IPS DF 6.9 (cell line): ENCODE measurements around the gene ORMDL3.

Experiments used
- DNase-seq: peaks from one replicate; pipeline ENCODE4 v3.0.0-alpha.2; 2013; ENCODE audit warnings: low read depth, low spot score
- H3K27ac ChIP-seq: one replicate; pipeline ENCODE4 v1.5.1; 2013; ENCODE audit warnings: low read length, control low read depth
- H3K27me3 ChIP-seq: 2 replicates; pipeline ENCODE4 v1.6.1; 2013; ENCODE audit warnings: mild to moderate bottlenecking, low read length; ENCODE audit not compliant: control insufficient read depth, insufficient read depth
- H3K36me3 ChIP-seq: 2 replicates; pipeline ENCODE4 v1.6.1; 2013; ENCODE audit warnings: low read length; ENCODE audit not compliant: control insufficient read depth, insufficient read depth
- H3K4me1 ChIP-seq: 2 replicates; pipeline ENCODE4 v1.6.1; 2013; ENCODE audit warnings: low read length; ENCODE audit not compliant: control insufficient read depth, insufficient read depth
- H3K4me3 ChIP-seq: 2 replicates; pipeline ENCODE4 v1.5.1; 2013; ENCODE audit warnings: mild to moderate bottlenecking, low read length
- H3K9me3 ChIP-seq: 2 replicates; pipeline ENCODE4 v1.6.1; 2013; ENCODE audit warnings: low read length, inconsistent platforms; ENCODE audit not compliant: control insufficient read depth, insufficient read depth
- WGBS: extraction: QIAGEN DNeasy Blood & Tissue Kit; methylation state at CpG from one replicate; pipeline ENCODE4 v1.1.7; 2013; ENCODE audit warnings: mixed read lengths, missing lambda C conversion rate; ENCODE audit not compliant: insufficient read length, insufficient coverage; 5-methylcytosine and 5-hydroxymethylcytosine counted together

ORMDL3 gene

GRCh38 chr17:39924691-39925055 lies 2.7 kb downstream of the ORMDL3 start:
- Histone ChIP-seq H3K4me3 (no peak overlapping the region), H3K9me3 (no peaks in the 10 kb centered on the region), H3K27ac (no peak overlapping the region), H3K4me1 (peaks cover 3% of the 10 kb centered on the region; the same call in 1 of the 2 replicates), H3K36me3 (peaks cover 23% of the 10 kb centered on the region), H3K27me3 (no peaks in the 10 kb centered on the region)
- no peak for DNase-seq
- WGBS, result no CpG with 5 or more reads among the region's 3 CpGs

DNA sequence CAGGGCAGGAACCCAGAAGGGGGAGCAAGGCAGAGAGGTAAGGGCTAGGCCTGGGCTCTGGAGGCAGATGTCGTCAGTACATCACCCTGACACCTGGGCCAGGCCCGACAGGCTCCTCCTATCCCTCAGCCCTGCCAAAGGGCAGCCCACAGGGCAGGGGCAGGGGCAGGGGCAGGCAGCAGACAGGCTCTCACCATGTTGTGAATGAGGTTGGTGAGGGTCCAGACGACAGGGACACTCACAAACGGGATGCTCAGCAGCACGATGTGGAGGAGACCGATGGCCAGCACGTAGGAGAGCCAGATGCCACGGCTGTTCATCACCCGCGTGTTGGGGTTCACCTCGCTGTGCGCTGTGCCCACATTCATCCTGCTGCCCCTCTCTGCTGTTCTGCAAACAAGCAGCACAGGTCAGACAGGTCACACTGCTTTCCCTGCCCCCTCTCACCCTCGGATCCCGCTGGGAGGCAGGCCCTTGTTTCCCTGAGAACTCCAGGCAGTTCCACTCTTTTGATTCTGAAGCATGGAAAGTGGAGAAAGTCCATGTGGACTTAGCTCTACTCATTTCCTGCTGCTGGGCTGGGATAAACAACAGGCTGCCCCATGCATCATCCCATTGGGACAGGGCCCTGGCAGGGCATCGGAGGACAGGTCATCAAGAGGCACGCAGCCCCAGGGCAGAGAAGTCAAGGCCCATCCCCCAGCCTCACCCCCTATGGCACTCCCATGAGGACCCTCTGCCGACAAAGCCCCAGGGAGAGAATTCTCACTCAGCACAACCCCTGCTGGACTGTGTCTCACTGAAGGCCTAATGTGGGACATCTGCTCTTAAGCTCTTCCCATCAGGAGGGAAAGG lies 3.3 kb downstream of the ORMDL3 start:
- DNase-seq, result no peak
- Histone ChIP-seq H3K4me1 (peaks cover 3% of the 10 kb centered on the region; the same call in 1 of the 2 replicates), H3K27ac (no peak overlapping the region), H3K27me3 (no peaks in the 10 kb centered on the region), H3K9me3 (no peaks in the 10 kb centered on the region), H3K4me3 (no peak overlapping the region), H3K36me3 (peaks cover 26% of the 10 kb centered on the region)
- no CpG with 5 or more reads among the region's 17 CpGs for WGBS

- no CpG with 5 or more reads among the region's 6 CpGs for WGBS
- Histone ChIP-seq H3K9me3 (no peaks in the 10 kb centered on the region), H3K4me3 (no peak overlapping the region), H3K27me3 (no peaks in the 10 kb centered on the region), H3K4me1 (peaks cover 3% of the 10 kb centered on the region; the same call in 1 of the 2 replicates), H3K36me3 (peaks cover 27% of the 10 kb centered on the region), H3K27ac (no peak overlapping the region)
- no peak for DNase-seq
Observed at GRCh38 chr17:39923230-39923629, 4.2 kb downstream of the ORMDL3 start.

DNA sequence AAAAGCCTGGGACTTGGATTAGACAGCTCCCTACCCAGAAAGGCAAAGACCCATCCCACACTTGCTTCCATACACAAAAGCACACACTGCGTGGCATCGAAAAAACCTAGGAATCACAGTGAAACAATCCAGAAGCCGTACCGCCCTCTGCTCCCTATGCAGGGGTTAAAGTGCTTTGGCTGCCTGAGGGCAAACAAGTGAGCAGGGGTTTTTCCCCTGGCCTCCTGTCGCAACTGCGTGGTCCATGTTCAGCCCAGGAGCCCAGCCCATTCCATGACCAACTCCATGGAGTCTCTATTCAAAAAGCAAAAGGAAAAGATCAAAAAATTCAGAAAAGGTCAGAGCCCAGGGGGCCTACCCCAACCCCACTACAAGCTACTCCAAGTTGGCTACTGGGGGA lies 5.4 kb downstream of the ORMDL3 start:
- DNase-seq, result no peak
- Histone ChIP-seq H3K27me3 (no peaks in the 10 kb centered on the region), H3K4me3 (no peak overlapping the region), H3K36me3 (peaks cover 27% of the 10 kb centered on the region), H3K27ac (no peak overlapping the region), H3K9me3 (no peaks in the 10 kb centered on the region), H3K4me1 (peaks cover 3% of the 10 kb centered on the region; the same call in 1 of the 2 replicates)
- no CpG with 5 or more reads among the region's 6 CpGs for WGBS

DNA sequence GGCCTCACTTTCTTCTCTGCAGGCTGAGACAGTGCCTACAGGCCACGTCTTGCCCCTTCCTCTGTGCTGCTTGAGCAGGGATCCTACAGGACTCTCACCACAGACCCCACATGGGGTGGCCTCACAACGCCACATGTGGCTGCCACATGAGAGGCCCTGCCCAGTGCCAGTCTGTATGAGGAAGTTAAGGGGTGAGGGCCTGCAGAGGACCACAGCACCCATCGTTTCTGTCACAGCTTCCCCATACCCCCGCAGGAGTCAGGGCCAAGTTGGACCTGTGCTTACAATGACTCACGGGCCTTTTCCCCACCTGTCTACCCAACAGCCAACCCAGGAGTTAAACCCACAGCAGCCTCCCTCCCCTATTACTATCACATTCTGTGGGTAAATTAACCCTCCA lies 6.1 kb downstream of the ORMDL3 start:
- WGBS, result no CpG with 5 or more reads among the region's 5 CpGs
- Histone ChIP-seq H3K9me3 (no peaks in the 10 kb centered on the region), H3K27ac (no peak overlapping the region)

GRCh38 chr17:39920218-39921210 lies 6.9 kb downstream of the ORMDL3 start:
- Histone ChIP-seq H3K27me3 (no peaks in the 10 kb centered on the region), H3K36me3 (peaks cover 27% of the 10 kb centered on the region), H3K27ac (no peak overlapping the region), H3K4me3 (no peak overlapping the region), H3K4me1 (no peaks in the 10 kb centered on the region), H3K9me3 (no peaks in the 10 kb centered on the region)
- DNase-seq, result no peak
- no CpG with 5 or more reads among the region's 19 CpGs for WGBS

More for the DNA sequence above, 6.1 kb downstream of the ORMDL3 start:
- no peak for DNase-seq
- Histone ChIP-seq H3K4me3 (no peak overlapping the region), H3K36me3 (peaks cover 27% of the 10 kb centered on the region), H3K27me3 (no peaks in the 10 kb centered on the region), H3K4me1 (peaks cover under 1% of the 10 kb centered on the region; the same call in 1 of the 2 replicates)

DNA sequence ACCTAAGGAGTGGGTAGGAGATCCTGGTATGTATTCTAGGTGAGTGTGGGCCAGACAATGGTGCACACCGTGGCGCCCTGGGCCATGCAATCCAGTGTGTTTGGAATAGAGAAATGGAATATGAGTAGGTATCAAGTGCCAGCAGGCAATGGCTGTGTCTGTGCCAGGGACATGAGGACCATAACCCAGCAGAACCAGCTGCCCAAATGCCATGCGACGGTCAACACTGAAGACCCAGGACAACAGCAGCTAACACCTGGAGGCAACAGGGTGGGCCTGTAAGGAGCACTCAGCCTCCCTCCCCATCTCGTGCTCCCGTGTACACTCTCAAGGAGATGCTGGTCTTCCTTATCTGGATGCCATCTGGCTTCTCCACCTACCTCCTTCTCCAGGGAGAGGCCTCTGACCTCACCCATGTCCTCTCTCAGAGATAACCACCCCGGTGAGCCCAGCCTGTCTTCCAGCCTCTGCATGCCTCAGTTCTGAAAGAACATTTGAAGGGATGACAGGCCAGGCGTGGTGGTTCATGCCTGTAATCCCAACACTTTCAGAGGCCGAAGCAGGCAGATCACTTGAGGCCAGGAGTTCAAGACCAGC lies 8.2 kb downstream of the ORMDL3 start:
- H3K27me3 ChIP-seq, result no peaks in the 10 kb centered on the region
- H3K4me1 ChIP-seq, result no peaks in the 10 kb centered on the region
- peaks cover 27% of the 10 kb centered on the region for H3K36me3 ChIP-seq
- H3K4me3 ChIP-seq, result no peak overlapping the region
- no peak for DNase-seq
- no peaks in the 10 kb centered on the region for H3K9me3 ChIP-seq
- H3K27ac ChIP-seq, result no peak overlapping the region
- WGBS, result no CpG with 5 or more reads among the region's 9 CpGs

- no peak for DNase-seq
- no CpG with 5 or more reads among the region's 7 CpGs for WGBS
- H3K9me3 ChIP-seq, result no peaks in the 10 kb centered on the region
- H3K4me3 ChIP-seq, result no peak overlapping the region
- H3K4me1 ChIP-seq, result no peaks in the 10 kb centered on the region
- peaks cover 12% of the 10 kb centered on the region for H3K36me3 ChIP-seq
- no peaks in the 10 kb centered on the region for H3K27me3 ChIP-seq
- H3K27ac ChIP-seq, result no peak overlapping the region
Observed at GRCh38 chr17:39916918-39917317, 10.5 kb downstream of the ORMDL3 start.

DNA sequence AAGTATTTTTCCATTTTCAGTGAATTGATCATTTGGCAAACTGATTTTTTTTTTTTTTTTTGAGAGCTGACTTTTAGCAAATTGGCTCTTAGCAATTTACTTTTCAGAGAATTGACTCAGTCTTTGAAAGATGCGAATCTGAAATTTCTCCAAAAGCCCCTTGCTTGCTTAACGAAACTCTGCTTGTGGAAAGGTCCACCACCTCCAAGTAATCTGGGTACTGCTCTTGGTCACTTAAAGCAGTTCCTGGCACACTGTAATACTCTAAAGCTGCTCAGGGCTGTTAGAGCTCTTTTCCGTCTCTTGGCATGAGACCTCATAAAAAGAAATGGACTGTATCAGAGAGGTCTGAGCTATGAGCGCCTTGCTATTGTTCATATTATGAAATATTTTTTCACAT lies 11.8 kb downstream of the ORMDL3 start:
- Histone ChIP-seq H3K4me1 (no peaks in the 10 kb centered on the region), H3K27me3 (no peaks in the 10 kb centered on the region), H3K4me3 (no peak overlapping the region), H3K27ac (no peak overlapping the region), H3K9me3 (no peaks in the 10 kb centered on the region), H3K36me3 (peaks cover 4% of the 10 kb centered on the region)
- no CpG with 5 or more reads among the region's 4 CpGs for WGBS
- DNase-seq, result no peak

DNA sequence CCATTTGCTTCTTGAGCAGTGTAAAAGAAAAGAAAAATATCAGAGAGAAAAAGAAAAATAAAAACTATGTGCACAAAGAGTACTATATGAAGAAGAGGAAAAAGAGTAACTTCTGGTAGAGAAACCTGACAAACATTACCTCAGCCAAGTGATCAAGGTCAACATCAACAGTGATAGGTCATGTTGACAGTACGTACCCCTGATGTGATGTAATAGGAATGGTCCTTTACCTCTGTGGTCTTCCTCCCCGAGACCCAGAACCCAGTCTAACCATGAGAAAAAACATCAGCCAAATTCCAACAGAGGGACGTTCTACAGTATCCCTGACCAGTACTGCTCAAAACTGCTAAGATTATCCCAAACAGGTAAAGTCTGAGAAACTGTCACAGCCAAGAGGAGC lies 13.4 kb downstream of the ORMDL3 start:
- no peaks in the 10 kb centered on the region for H3K4me1 ChIP-seq
- peaks cover under 1% of the 10 kb centered on the region; the same call in 1 of the 2 replicates for H3K36me3 ChIP-seq

More for the DNA sequence above, 13.4 kb downstream of the ORMDL3 start:
- no peaks in the 10 kb centered on the region for H3K9me3 ChIP-seq
- WGBS, result no CpG with 5 or more reads among the region's 3 CpGs
- H3K4me3 ChIP-seq, result no peak overlapping the region
- H3K27me3 ChIP-seq, result no peaks in the 10 kb centered on the region
- no peak for DNase-seq
- H3K27ac ChIP-seq, result no peak overlapping the region
